Activated T-cell treated with anti-CD3 and anti-CD28 coated beads, Interleukin-2, amount 50 U/mL, for 24 hours (primary cell): Measurements from ENCODE around the gene AGTPBP1.
"Not testable (repeated sequence)": the region's sequence is repeated elsewhere in the genome, so short reads cannot be mapped to it uniquely, and the experiment has no call there.

ENCODE experiments used
- DNase-seq: peaks from one replicate; pipeline ENCODE4 v3.0.0-alpha.2; 2020
- H3K27ac Mint-ChIP-seq: 2 replicates; pipeline ENCODE4 v1.8.0; 2020; ENCODE audit warnings: mild to moderate bottlenecking, mixed read lengths
- H3K27me3 Mint-ChIP-seq: 2 replicates; pipeline ENCODE4 v1.8.0; 2020; ENCODE audit warnings: mixed read lengths
- H3K36me3 Mint-ChIP-seq: 2 replicates; pipeline ENCODE4 v1.8.0; 2020; ENCODE audit warnings: low read depth, mixed read lengths
- H3K4me1 Mint-ChIP-seq: 2 replicates; pipeline ENCODE4 v1.8.0; 2020; ENCODE audit warnings: low read depth, mixed read lengths
- H3K4me3 Mint-ChIP-seq: 2 replicates; pipeline ENCODE4 v1.8.0; 2020; ENCODE audit warnings: mild to moderate bottlenecking, moderate library complexity, mixed read lengths
- H3K9me3 Mint-ChIP-seq: 2 replicates; pipeline ENCODE4 v1.8.0; 2020; ENCODE audit warnings: mixed read lengths

Gene AGTPBP1

DNA sequence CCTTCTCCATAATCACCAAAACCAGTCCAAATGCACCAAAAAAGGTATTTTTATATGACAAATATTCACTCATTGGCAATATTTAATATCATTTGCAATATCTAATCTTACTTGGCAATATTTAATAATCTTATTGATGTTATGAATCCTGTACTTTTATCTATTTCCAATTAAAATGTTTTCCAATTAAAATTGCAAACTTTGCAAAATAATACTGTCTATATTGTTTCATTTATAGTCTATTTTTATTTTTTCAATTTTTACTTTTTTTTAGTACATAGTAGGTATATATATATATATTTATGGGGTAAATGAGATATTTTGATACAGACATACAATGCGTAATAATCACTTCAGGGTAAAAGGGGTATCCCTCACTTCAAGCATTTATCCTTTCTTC is 109.9 kb downstream of the AGTPBP1 start:
- H3K27me3 Mint-ChIP-seq, result no peaks in the 10 kb centered on the region
- no peaks in the 10 kb centered on the region for H3K9me3 Mint-ChIP-seq
- peaks cover 58% of the 10 kb centered on the region for H3K36me3 Mint-ChIP-seq
- DNase-seq, result no peak
- H3K4me3 Mint-ChIP-seq, result no peak overlapping the region
- no peak overlapping the region for H3K27ac Mint-ChIP-seq
- no peaks in the 10 kb centered on the region for H3K4me1 Mint-ChIP-seq

DNA sequence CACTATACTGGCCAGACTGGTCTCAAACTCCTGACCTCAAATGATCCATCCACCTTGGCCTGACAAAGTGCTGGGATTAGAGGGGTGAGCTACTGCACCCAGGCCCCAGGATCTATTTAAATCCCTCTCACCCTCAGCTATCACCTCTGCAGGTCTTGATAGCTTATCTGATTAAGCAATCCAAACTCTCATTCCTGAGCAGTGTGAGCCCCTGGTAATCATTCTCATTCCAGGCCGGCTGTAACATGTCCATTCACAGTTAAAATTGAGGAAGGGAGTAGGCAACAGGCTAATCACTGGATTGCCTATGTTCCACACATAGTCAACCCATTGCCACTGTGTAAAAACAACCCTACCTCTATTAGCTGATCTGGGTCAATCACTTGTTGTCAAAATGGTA is 111.1 kb downstream of the AGTPBP1 start:
- Mint-ChIP-seq H3K4me3 (no peak overlapping the region), H3K27me3 (no peaks in the 10 kb centered on the region), H3K27ac (no peak overlapping the region), H3K4me1 (no peaks in the 10 kb centered on the region), H3K36me3 (peaks cover 50% of the 10 kb centered on the region), H3K9me3 (no peaks in the 10 kb centered on the region)
- no peak for DNase-seq

DNA sequence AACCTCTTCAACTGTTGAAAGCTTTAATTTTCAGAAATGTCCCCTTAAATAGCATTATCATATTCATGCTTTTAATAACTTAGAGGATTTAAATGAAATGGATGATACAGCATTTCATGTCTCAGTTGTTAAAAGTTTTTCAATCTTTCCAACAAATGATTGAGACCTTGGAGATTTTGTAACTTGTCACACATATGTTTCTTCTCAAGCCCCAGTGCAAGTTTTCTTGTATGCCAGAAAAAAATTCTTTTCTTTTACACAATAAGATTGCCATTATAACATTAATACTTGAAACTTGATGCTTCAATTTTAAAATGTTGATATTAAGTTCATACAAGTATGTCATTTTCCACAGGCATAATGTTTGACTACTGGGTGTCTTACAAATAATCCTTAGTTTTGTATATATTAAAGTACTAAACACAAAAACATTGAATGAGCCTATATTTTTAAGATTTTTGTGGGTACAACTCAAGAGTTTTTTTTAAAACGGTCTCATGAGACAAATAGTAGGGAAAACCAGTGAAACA is 124.5 kb downstream of the AGTPBP1 start:
- no peaks in the 10 kb centered on the region for H3K4me1 Mint-ChIP-seq
- no peak overlapping the region for H3K4me3 Mint-ChIP-seq
- no peaks in the 10 kb centered on the region for H3K9me3 Mint-ChIP-seq
- no peak overlapping the region for H3K27ac Mint-ChIP-seq
- DNase-seq, result no peak
- H3K27me3 Mint-ChIP-seq, result no peaks in the 10 kb centered on the region
- H3K36me3 Mint-ChIP-seq, result peaks cover 37% of the 10 kb centered on the region

DNA sequence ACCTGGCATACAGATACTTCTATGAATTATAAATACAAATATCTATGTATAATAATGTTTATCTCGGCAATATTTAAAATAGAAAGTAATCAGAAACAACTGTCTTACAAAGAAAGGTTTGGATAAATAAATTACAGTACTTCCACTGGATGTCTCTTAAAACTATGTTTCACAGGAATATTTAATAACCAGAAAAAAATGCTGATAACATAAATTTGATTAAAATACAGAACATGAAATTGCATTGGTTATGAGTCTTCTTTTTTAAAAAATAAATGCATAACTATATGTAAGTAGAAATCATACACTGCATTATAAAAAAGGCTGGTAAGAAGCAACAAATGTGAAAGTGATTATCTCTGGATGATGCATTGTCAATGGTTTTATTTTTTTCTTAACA is 126.0 kb downstream of the AGTPBP1 start:
- peaks cover 37% of the 10 kb centered on the region for H3K36me3 Mint-ChIP-seq
- H3K9me3 Mint-ChIP-seq, result no peaks in the 10 kb centered on the region
- no peak for DNase-seq
- H3K4me1 Mint-ChIP-seq, result no peaks in the 10 kb centered on the region
- no peak overlapping the region for H3K27ac Mint-ChIP-seq
- H3K4me3 Mint-ChIP-seq, result no peak overlapping the region
- no peaks in the 10 kb centered on the region for H3K27me3 Mint-ChIP-seq

DNA sequence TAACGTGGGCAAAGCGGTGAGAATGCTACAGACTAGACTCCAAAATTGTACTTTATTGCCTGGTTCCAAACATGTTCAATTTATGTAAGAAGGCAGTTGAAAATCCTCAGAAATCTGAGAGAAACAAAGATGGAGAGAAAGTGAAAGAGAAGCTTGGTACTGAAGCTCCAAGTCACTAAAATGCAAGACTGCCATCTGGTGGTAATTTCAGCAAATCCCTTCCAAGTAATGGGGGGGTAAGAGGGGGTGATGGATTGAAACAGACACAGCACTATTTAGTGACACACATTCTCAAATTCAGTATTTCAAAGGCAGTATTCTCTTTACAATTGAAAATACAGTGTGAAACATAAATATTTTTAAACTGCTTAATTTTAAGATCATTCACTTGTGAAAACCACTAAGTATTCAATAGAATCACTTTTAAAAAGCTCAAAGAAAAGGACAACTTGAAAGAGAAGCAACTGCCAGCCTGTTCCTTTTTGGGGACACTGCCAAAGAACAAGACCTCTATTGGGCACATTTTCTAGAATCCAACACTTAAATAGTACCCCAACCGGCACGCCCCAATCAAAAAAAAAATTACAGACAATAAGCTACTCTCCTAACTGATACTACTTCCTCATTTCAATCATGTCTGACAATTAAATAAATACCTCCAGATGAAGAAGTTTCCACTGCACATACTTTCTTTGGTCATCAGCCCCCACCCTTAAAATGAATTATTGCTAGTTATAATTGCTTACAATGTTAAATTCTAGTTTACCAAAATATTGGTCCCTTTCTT is 131.5 kb downstream of the AGTPBP1 start:
- DNase-seq, result no peak
- Mint-ChIP-seq H3K27me3 (no peaks in the 10 kb centered on the region), H3K36me3 (peaks cover 15% of the 10 kb centered on the region), H3K4me3 (peak overlapping the region; percentile 38), H3K4me1 (peaks cover 6% of the 10 kb centered on the region), H3K9me3 (no peaks in the 10 kb centered on the region), H3K27ac (peak overlapping the region; percentile 54)

DNA sequence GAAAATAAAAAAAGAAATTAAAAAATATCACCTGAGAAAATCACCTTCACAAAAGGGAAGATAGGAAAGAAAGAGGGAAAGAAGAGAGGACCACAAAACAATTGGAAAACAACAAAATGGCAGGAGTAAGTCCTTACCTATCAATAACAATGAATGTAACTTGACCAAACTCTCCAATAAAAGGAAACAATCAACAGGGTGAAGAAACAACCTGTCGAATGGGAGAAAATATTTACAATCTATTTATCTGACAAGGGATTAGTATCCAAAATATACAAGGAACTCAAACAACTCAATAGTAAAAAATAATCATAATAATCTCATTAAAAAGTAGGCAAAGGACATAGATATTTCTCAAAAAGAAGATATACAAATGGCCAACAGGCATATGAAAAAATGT is 135.8 kb downstream of the AGTPBP1 start:
- Mint-ChIP-seq H3K27ac (no peak overlapping the region), H3K9me3 (no peaks in the 10 kb centered on the region), H3K27me3 (no peaks in the 10 kb centered on the region), H3K4me1 (peaks cover 17% of the 10 kb centered on the region), H3K36me3 (peaks cover 42% of the 10 kb centered on the region), H3K4me3 (no peak overlapping the region)
- no peak for DNase-seq

DNA sequence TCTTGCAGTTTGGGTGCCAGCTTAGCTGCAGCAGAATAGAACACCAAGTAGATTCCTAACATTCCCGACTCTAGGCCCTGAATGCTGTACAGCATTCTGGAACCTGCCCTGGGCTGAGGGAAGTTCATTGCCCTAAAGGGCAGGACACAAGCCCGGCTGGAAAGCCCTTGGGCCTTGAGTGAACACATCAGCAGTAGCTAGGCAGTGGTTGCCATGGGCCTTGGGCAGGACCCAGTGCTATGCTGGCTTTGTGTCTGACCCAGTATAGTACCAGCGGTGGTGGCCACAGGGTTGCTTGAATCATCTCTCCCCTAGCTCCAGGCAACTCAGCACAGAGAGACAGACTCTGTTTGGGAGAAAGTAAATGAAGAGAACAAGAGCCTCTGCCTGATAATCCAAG is 137.8 kb downstream of the AGTPBP1 start:
- Mint-ChIP-seq H3K4me3 (no peak overlapping the region), H3K27me3 (no peaks in the 10 kb centered on the region), H3K36me3 (peaks cover 42% of the 10 kb centered on the region), H3K4me1 (peaks cover 19% of the 10 kb centered on the region), H3K9me3 (no peaks in the 10 kb centered on the region), H3K27ac (no peak overlapping the region)
- no peak for DNase-seq

DNA sequence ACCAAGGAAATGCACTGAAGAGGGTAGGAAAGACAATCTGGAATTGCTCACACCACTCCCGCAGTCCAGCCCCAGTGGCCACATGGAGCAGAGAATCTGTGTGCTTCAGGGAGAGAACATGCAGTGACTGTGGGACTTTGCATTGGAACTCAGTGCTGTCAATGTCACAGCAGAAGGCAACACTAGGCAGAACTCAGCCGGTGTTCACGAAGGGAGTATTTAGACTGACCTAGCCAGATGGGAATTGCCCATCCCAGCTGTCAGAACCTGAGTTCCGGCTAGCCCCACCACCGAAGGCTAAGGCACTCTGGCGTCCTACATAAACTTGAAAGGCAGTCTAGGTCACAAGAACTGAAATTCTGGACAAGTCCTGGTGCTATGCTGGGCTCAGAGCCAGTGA is 139.0 kb downstream of the AGTPBP1 start:
- H3K4me1 Mint-ChIP-seq, result peaks cover 19% of the 10 kb centered on the region
- H3K27ac Mint-ChIP-seq, result no peak overlapping the region
- no peaks in the 10 kb centered on the region for H3K27me3 Mint-ChIP-seq
- no peak for DNase-seq
- H3K36me3 Mint-ChIP-seq, result peaks cover 42% of the 10 kb centered on the region
- no peaks in the 10 kb centered on the region for H3K9me3 Mint-ChIP-seq
- no peak overlapping the region for H3K4me3 Mint-ChIP-seq

DNA sequence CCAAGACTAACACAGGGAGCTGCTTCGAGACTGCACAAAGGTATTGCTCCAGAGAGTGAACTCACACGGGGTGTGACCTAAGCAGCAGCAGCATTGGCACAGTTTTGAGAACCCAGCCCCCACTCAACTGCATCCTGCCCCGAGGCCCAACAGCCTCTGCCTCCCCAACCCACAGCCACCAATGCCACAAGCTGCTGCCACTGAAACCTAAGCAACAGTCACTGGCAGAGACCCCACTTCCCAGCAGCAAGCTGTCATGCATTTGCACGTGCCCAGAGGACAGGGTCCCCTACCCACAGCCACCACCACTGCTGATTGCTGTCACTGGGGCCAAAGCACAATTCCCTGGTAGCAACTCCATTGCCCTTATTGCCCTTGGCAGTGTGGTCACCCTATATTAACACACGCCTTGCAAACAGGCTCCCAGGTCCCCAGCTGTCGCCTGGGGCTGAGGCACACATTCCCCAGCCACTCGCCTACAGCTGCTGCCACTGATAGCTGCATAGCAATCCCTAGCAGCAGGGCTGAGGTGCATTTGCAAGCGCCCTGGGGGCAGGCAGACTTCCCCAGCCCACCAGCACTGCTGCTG is 141.0 kb downstream of the AGTPBP1 start:
- Mint-ChIP-seq H3K4me3 (no peak overlapping the region), H3K36me3 (peaks cover 43% of the 10 kb centered on the region), H3K9me3 (no peaks in the 10 kb centered on the region), H3K4me1 (peaks cover 19% of the 10 kb centered on the region), H3K27ac (no peak overlapping the region), H3K27me3 (no peaks in the 10 kb centered on the region)
- peak; percentile 32 for DNase-seq

DNA sequence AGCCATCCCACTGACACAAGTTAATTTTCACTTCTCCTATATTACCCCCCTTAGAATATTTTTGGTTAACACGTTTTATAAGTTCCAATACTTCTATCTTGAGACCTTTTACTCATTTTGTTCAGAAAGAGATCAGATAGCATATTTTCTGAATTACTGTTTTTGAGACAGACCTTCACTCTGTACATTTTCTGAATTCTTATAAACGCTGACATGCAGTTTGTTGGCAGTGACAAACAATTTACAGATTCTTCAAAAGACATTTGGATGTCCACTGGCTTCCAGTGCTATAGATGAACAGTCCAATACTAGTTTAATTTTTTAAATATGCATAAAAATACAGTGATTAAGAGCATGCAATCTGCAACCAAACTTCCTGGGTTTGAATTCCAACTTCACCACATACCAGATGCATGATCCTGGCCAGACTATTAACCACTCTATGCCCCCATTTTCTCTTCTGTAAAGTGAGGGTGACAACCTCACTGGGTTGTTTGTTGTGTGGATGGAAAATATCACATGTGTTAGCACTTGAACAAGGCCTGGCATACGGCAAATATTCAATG is 142.1 kb downstream of the AGTPBP1 start:
- no peak overlapping the region for H3K4me3 Mint-ChIP-seq
- no peaks in the 10 kb centered on the region for H3K9me3 Mint-ChIP-seq
- peaks cover 42% of the 10 kb centered on the region for H3K36me3 Mint-ChIP-seq
- peaks cover 19% of the 10 kb centered on the region for H3K4me1 Mint-ChIP-seq
- H3K27me3 Mint-ChIP-seq, result no peaks in the 10 kb centered on the region
- DNase-seq, result no peak
- H3K27ac Mint-ChIP-seq, result no peak overlapping the region

DNA sequence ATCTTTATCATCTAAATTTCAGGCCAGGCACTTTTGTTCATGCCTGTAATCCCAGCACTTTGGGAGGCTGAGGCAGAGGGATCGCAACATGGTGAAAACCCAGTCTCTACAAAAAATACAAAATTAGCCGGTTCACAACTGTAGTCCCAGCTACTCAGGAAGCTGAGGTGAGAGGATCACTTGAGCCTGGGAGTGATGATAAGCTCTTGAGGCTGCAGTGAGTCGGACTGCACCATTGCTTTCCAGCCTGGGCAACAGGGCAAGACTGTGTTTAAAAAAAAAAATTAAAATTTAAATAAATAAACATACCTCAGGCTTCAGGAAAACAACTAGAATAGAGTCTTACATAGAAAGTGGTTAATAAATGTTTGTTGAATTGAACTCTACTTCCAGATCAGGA is 147.4 kb downstream of the AGTPBP1 start:
- H3K9me3 Mint-ChIP-seq, result no peaks in the 10 kb centered on the region
- no peak for DNase-seq
- no peak overlapping the region for H3K27ac Mint-ChIP-seq
- H3K4me3 Mint-ChIP-seq, result no peak overlapping the region
- no peaks in the 10 kb centered on the region for H3K27me3 Mint-ChIP-seq
- peaks cover 38% of the 10 kb centered on the region for H3K36me3 Mint-ChIP-seq
- no peaks in the 10 kb centered on the region for H3K4me1 Mint-ChIP-seq

DNA sequence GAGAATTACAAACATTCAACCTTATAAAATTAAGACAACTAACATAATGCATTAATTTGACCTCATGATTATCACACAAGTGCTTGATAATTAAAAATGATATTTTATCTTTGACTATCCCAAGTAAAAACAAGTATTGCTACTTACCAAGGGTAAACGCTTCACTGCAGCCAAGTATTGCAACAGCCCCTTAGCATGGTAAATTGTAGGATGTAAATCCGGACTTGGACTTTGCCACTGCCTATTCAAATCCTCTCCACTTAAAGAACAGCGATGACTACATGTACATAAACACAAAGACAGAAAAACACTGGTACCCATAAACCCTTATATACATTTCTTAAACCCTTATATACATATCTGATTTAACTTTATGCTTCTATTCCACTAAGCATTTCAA is 155.1 kb downstream of the AGTPBP1 start:
- DNase-seq, result no peak
- H3K27ac Mint-ChIP-seq, result no peak overlapping the region
- peaks cover 54% of the 10 kb centered on the region for H3K36me3 Mint-ChIP-seq
- H3K4me1 Mint-ChIP-seq, result no peaks in the 10 kb centered on the region
- H3K27me3 Mint-ChIP-seq, result no peaks in the 10 kb centered on the region
- no peak overlapping the region for H3K4me3 Mint-ChIP-seq
- H3K9me3 Mint-ChIP-seq, result no peaks in the 10 kb centered on the region

DNA sequence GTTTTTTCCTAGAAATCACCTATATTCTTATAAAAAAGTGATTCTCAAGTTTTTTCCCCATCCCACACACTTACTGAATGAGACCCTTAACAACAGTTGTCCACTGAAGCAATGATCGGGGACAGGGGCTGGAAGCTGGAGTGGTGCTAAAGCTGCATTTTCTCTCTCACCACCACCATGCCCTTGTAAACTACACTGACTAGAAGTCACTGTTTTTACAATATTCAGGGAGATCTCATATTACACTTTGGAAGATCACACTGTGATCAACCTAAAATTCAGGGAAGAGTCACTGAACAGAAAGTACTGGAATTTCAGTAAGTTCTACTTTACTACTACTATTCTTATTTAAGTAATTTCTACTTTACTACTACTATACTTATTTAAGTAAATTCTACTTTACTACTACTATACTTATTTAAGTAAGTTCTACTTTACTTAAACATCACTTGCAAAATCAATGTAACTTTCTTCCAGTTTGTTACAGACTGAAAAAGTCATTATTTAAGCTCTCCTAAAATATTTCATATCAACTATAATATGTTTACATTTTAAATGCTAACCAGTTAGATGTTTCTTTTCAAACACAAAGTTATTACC is 164.3 kb downstream of the AGTPBP1 start:
- no peak overlapping the region for H3K4me3 Mint-ChIP-seq
- no peak for DNase-seq
- H3K9me3 Mint-ChIP-seq, result no peaks in the 10 kb centered on the region
- no peak overlapping the region for H3K27ac Mint-ChIP-seq
- no peaks in the 10 kb centered on the region for H3K4me1 Mint-ChIP-seq
- peaks cover 41% of the 10 kb centered on the region for H3K36me3 Mint-ChIP-seq
- H3K27me3 Mint-ChIP-seq, result no peaks in the 10 kb centered on the region

DNA sequence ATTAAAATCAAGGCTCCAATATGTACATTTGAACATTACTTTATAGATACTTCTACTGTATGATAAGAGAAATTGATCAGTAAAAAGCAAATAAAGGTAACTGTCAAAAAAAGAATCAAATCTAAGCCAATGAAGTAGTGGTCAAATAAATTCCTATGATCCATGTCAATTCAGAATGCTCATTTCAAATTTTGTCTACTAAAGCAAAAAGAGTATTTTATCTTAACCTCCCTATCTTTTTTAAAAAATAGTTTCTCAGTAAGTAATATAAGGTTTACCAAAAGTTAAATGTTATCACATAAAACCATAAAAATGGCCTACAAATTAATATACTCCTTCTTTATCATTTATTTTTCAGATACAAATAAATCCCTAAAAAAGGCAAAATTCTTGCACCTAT is 165.9 kb downstream of the AGTPBP1 start:
- H3K4me1 Mint-ChIP-seq, result no peaks in the 10 kb centered on the region

DNA sequence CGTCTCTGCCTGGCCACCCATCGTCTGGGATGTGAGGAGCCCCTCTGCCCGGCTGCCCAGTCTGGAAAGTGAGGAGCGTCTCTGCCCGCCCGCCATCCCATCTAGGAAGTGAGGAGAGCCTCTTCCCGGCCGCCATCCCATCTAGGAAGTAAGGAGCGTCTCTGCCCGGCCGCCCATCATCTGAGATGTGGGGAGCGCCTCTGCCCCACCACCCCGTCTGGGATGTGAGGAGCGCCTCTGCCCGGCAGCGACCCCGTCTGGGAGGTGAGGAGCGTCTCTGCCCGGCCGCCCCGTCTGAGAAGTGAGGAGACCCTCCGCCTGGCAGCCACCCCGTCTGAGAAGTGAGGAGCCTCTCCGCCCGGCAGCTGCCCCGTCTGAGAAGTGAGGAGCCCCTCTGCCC is 168.2 kb downstream of the AGTPBP1 start:
- H3K27me3 Mint-ChIP-seq, H3K4me1 Mint-ChIP-seq, H3K4me3 Mint-ChIP-seq, H3K27ac Mint-ChIP-seq, DNase-seq, H3K9me3 Mint-ChIP-seq: not testable (repeated sequence)
- peaks cover 46% of the 10 kb centered on the region for H3K36me3 Mint-ChIP-seq

More for the DNA sequence above, 165.9 kb downstream of the AGTPBP1 start:
- no peaks in the 10 kb centered on the region for H3K9me3 Mint-ChIP-seq
- DNase-seq, result no peak
- no peak overlapping the region for H3K27ac Mint-ChIP-seq
- peaks cover 39% of the 10 kb centered on the region for H3K36me3 Mint-ChIP-seq
- H3K4me3 Mint-ChIP-seq, result no peak overlapping the region
- no peaks in the 10 kb centered on the region for H3K27me3 Mint-ChIP-seq
